A549 (cell line): ENCODE results near the gene GRIK4. TPM values are rescaled to one million over a fixed set of nuclear protein-coding genes. Genes with fewer than 3 reads are reported as not detected.

Source experiments
- ATAC-seq, 2 experiments: fragments of 200-7000 bp in 1 of 2; fragments of >200 bp in 1 of 2; cut with Nextera tagmentation in 1 of 2; cut with Tn5 transposase in 1 of 2; 3 replicates each; pipeline versions ENCODE4 v1.8.0 to v1.9.1; 2018 to 2020; ENCODE audit warnings: mild to moderate bottlenecking in 1 of 2, moderate library complexity in 1 of 2
- CTCF ChIA-PET: fragments of 300-600 bp; sonication (Branson Sonifier 250); formaldehyde crosslinking; extraction: SDS; loops from one replicate; lab custom pipeline; 2021; ENCODE audit warnings: antibody characterized with exemption, inconsistent platforms; lab: Yijun Ruan, JAX
- POLR2A ChIA-PET: fragments of 350-600 bp; formaldehyde crosslinking; extraction: SDS; loops from one replicate; lab custom pipeline; 2021; ENCODE audit warnings: antibody characterized with exemption, inconsistent platforms; lab: Yijun Ruan, JAX
- DNase-seq, 2 experiments: peaks; one replicate each; pipeline versions ENCODE4 v3.0.0 to v3.0.0-alpha.2; 2011 to 2016; ENCODE audit warnings: low read depth in 1 of 2, low spot score in 1 of 2
- FAIRE-seq: peaks from 2 replicates; lab custom pipeline; 2011; peaks lifted over from hg19 to GRCh38; lab: Jason Lieb, UNC
- H3K27ac ChIP-seq, 2 experiments: fragments of >200 bp; sonication (Bioruptor Twin); formaldehyde crosslinking; 3 replicates each; pipeline ENCODE4 v1.5.1; 2016 to 2017
- H3K4me1 ChIP-seq: fragments of >200 bp; sonication (Bioruptor Twin); formaldehyde crosslinking; 3 replicates; pipeline ENCODE4 v1.6.1; 2016
- H3K4me2 ChIP-seq: fragments of >200 bp; sonication (Bioruptor Twin); formaldehyde crosslinking; 3 replicates; pipeline ENCODE4 v1.6.1; 2016
- H3K4me3 ChIP-seq: fragments of >200 bp; sonication (Bioruptor Twin); formaldehyde crosslinking; 3 replicates; pipeline ENCODE4 v1.5.1; 2016
- H3K9me3 ChIP-seq: fragments of >200 bp; sonication (Bioruptor Twin); formaldehyde crosslinking; 3 replicates; pipeline ENCODE4 v1.6.1; 2016
- ATOH8 ChIP-seq: fragments of 250-450 bp; sonication (Bioruptor Pico); IDR thresholded peaks from 2 replicates; pipeline ENCODE4 v1.5.0; 2020; ENCODE audit warnings: low read depth, mild to moderate bottlenecking, moderate library complexity
- BCL3 ChIP-seq: fragments of >200 bp; sonication (Bioruptor Twin); formaldehyde crosslinking; IDR thresholded peaks from 3 replicates; pipeline ENCODE4 v1.6.1; 2016
- CBX2 ChIP-seq: fragments of 200-600 bp; sonication (generic); IDR thresholded peaks from 2 replicates; pipeline ENCODE4 v1.6.1; 2016; ENCODE audit warnings: low read depth, mild to moderate bottlenecking, borderline replicate concordance
- CEBPB ChIP-seq, 2 experiments: fragments of >200 bp in 1 of 2; sonication (Bioruptor Twin) in 1 of 2; formaldehyde crosslinking in 1 of 2; IDR thresholded peaks; 2 replicates each; pipeline ENCODE4 v1.6.1; 2012 to 2016
- CHD4 ChIP-seq: fragments of 200-600 bp; sonication (generic); IDR thresholded peaks from 2 replicates; pipeline ENCODE4 v1.6.1; 2016; ENCODE audit warnings: antibody characterized with exemption, mild to moderate bottlenecking, borderline replicate concordance
- EHMT2 ChIP-seq: fragments of 200-600 bp; sonication (generic); IDR thresholded peaks from 2 replicates; pipeline ENCODE4 v1.6.1; 2016; ENCODE audit warnings: antibody characterized with exemption, low read depth, mild to moderate bottlenecking, moderate library complexity
- EP300 ChIP-seq, 2 experiments: fragments of >200 bp; sonication (Bioruptor Twin); formaldehyde crosslinking; IDR thresholded peaks; 2 replicates in 1 of 2; 3 replicates in 1 of 2; pipeline ENCODE4 v1.6.1; 2016 to 2017
- ESRRA ChIP-seq: fragments of 150-350 bp; IDR thresholded peaks from 2 replicates; pipeline ENCODE4 v1.6.1; 2014; ENCODE audit warnings: mild to moderate bottlenecking, low read length, borderline replicate concordance
- FOSB ChIP-seq: fragments of 250-450 bp; sonication (Bioruptor Pico); IDR thresholded peaks from 2 replicates; pipeline ENCODE4 v1.5.0; 2020; ENCODE audit warnings: mild to moderate bottlenecking, moderate library complexity
- HEYL ChIP-seq: fragments of 250-450 bp; sonication (Bioruptor Pico); IDR thresholded peaks from 2 replicates; pipeline ENCODE4 v1.8.0; 2021; ENCODE audit warnings: mild to moderate bottlenecking, moderate library complexity
- JUNB ChIP-seq: fragments of >200 bp; sonication (Bioruptor Twin); formaldehyde crosslinking; IDR thresholded peaks from 2 replicates; pipeline ENCODE4 v1.6.1; 2016
- KDM5A ChIP-seq: fragments of 200-600 bp; sonication (generic); IDR thresholded peaks from 2 replicates; pipeline ENCODE4 v1.6.1; 2016; ENCODE audit warnings: antibody characterized with exemption, mild to moderate bottlenecking
- MAFK ChIP-seq: fragments of 450-650 bp; IDR thresholded peaks from 2 replicates; pipeline ENCODE4 v1.6.1; 2014; ENCODE audit not compliant: partially characterized antibody
- MAZ ChIP-seq: fragments of 150-350 bp; IDR thresholded peaks from 2 replicates; pipeline ENCODE4 v1.6.1; 2014; ENCODE audit warnings: antibody characterized with exemption, low read depth, low read length, borderline replicate concordance
- PBX3 ChIP-seq: IDR thresholded peaks from 2 replicates; pipeline ENCODE4 v1.6.1; 2012
- PHF8 ChIP-seq: fragments of 200-600 bp; sonication (generic); IDR thresholded peaks from 2 replicates; pipeline ENCODE4 v1.6.1; 2016; ENCODE audit warnings: low read depth, mild to moderate bottlenecking, antibody characterized with exemption, moderate library complexity, borderline replicate concordance
- REST ChIP-seq: fragments of 200-600 bp; sonication (generic); IDR thresholded peaks from 2 replicates; pipeline ENCODE4 v1.6.1; 2016; ENCODE audit warnings: antibody characterized with exemption, mild to moderate bottlenecking, moderate library complexity
- RFX5 ChIP-seq: fragments of 450-650 bp; IDR thresholded peaks from 2 replicates; pipeline ENCODE4 v1.7.1; 2014; ENCODE audit warnings: antibody characterized with exemption, mild to moderate bottlenecking, moderate library complexity
- TP53 ChIP-seq: fragments of 250-450 bp; sonication (Bioruptor Pico); IDR thresholded peaks from 2 replicates; pipeline ENCODE4 v1.5.0; 2021; ENCODE audit warnings: mild to moderate bottlenecking, moderate library complexity
- WGBS: methylation state at CpG from one replicate; pipeline ENCODE4 v1.1.6; 2017; ENCODE audit errors: missing lambda C conversion rate; 5-methylcytosine and 5-hydroxymethylcytosine counted together
- polyA plus RNA-seq, 4 experiments: library from polyadenylated mRNA; depleted of rRNA in 3 of 4; stranded (reverse); fragments of >200 nt; fragmentation: RNase III in 1 of 4; extraction: RNeasy Plus Mini Kit Qiagen cat#74134 plus additional on column Dnase treatment in 1 of 4; gene quantifications; 2 replicates in 3 of 4; 3 replicates in 1 of 4; pipeline ENCODE4 v1.2.3, GENCODE V29; 2011 to 2017

Gene GRIK4
- polyA plus RNA-seq, 2 of the 4 experiments (the other 2 are of a cell fraction) = 0.01 TPM; not detected in 1

- POLR2A ChIA-PET = no interaction called here
- H3K4me2 ChIP-seq = no peak overlapping the region
- no peak for ATAC-seq
Observed at GRCh38 chr11:120597250-120598215, 86.0 kb downstream of the GRIK4 start.

GRCh38 chr11:120598517-120599257, 87.1 kb downstream of the GRIK4 start:
- ChIA-PET POLR2A (no interaction called here), CTCF (no interaction called here)
- Histone ChIP-seq H3K4me3 (no peak overlapping the region), H3K27ac (no peak overlapping the region), H3K4me1 (no peaks in the 10 kb centered on the region), H3K4me2 (no peak overlapping the region), H3K9me3 (no peaks in the 10 kb centered on the region)
- no peak for DNase-seq
- peak in 1 of 2 experiments; percentile 56; a peak in 2 of 6 replicates for ATAC-seq
- FAIRE-seq = no peak
- WGBS = 70% methylated on average over 8 of the region's 8 CpGs
- no peak for TF ChIP-seq CEBPB (IDR thresholded peaks at IDR 0.05)
- TF ChIP-seq TP53 (CRISPR knock-in tag) = no peak
- no peak for TF ChIP-seq HEYL (CRISPR knock-in tag)
- no peak for TF ChIP-seq CHD4
- no peak for TF ChIP-seq KDM5A
- TF ChIP-seq EP300 (IDR thresholded peaks at IDR 0.05) = no peak
- TF ChIP-seq ATOH8 (CRISPR knock-in tag) = no peak
- TF ChIP-seq MAZ = no peak
- no peak for TF ChIP-seq ESRRA
- TF ChIP-seq PBX3 = no peak
- TF ChIP-seq JUNB = no peak

More at GRCh38 chr11:120597250-120598215, 86.0 kb downstream of the GRIK4 start:
- no peak for FAIRE-seq
- no peak for DNase-seq
- H3K4me1 ChIP-seq = no peaks in the 10 kb centered on the region
- CTCF ChIA-PET = no interaction called here
- TF ChIP-seq RFX5 = no peak
- TF ChIP-seq BCL3 = no peak
- TF ChIP-seq ESRRA = no peak
- no peak for TF ChIP-seq PHF8
- TF ChIP-seq MAFK = no peak
- TF ChIP-seq CHD4 = no peak
- TF ChIP-seq EHMT2 = no peak
- TF ChIP-seq CBX2 = no peak
- TF ChIP-seq FOSB (CRISPR knock-in tag) = no peak
- no peak for TF ChIP-seq REST
- no peak for TF ChIP-seq TP53 (CRISPR knock-in tag)
- TF ChIP-seq, all 56 proteins: peak for 0
- no peaks in the 10 kb centered on the region for H3K9me3 ChIP-seq
- H3K4me3 ChIP-seq = no peak overlapping the region
- H3K27ac ChIP-seq = no peak overlapping the region
- WGBS = 45% methylated on average over 22 of the region's 26 CpGs
